ENCODE results near the gene GP2. TPM values are rescaled to one million over a fixed set of nuclear protein-coding genes. Genes with fewer than 3 reads are reported as not detected.
"Not testable (repeated sequence)": the region's sequence is repeated elsewhere in the genome, so short reads cannot be mapped to it uniquely, and the experiment has no call there.

GP2 gene
- polyA plus RNA-seq, 3 donors from 2014 or later, result not detected

DNA sequence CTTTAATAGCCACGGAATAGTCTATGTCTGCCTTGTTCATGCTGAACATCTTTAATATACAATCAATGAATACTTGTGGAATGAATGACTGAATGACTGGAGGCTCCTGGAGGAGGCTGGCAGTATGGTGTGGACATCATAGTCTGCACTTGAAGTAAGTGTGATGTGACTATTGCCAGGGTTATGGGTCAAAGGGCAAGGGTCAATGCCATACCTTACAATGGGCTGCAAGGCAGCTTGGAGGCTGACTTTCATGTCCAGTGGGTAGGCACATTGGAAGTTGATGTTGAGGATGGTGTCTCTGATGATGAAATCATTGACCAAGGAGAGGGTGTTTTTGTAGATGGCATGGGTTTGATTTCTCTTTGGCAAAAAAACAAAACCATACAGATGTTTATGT lies 7.9 kb downstream of the GP2 start:
- peaks cover 0 to 2% (median 0%) of the 10 kb centered on the region in 6 donors for H3K9me3 Mint-ChIP-seq
- no peak overlapping the region for H3K27ac Mint-ChIP-seq
- H3K4me3 Mint-ChIP-seq, result no peak overlapping the region
- H3K4me1 Mint-ChIP-seq, result no peaks in the 10 kb centered on the region
- DNase-seq, result no peak
- H3K36me3 Mint-ChIP-seq, result no peaks in the 10 kb centered on the region
- peaks cover 4 to 5% (median 5%) of the 10 kb centered on the region in 3 donors for H3K27me3 Mint-ChIP-seq (ENCODE audit: low read depth in 3 of 3)

DNA sequence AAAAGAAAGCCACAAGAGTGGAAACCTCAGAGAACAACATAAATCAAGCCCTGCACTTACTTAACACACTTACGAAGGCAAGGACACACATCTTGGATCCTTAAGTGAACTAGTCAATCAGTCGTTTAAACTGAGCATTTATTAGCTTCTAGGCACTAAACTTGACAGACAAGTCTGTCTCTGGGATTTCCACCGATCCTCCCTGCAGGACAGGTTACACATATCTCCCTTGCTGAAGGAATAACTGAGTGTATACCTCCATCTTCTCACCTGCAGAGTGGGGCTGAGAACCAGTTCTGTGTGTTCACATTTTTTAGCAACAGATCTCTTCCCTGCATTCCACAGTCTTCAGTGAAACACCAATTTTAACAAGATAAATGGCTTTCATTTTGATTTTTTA lies 8.9 kb downstream of the GP2 start:
- Mint-ChIP-seq H3K4me1 (no peaks in the 10 kb centered on the region), H3K27me3 (ENCODE audit: low read depth in 3 of 3) (peaks cover 4 to 5% (median 5%) of the 10 kb centered on the region in 3 donors), H3K9me3 (peaks cover 0 to 2% (median 0%) of the 10 kb centered on the region in 6 donors), H3K4me3 (no peak overlapping the region), H3K27ac (no peak overlapping the region), H3K36me3 (no peaks in the 10 kb centered on the region)
- DNase-seq, result no peak

DNA sequence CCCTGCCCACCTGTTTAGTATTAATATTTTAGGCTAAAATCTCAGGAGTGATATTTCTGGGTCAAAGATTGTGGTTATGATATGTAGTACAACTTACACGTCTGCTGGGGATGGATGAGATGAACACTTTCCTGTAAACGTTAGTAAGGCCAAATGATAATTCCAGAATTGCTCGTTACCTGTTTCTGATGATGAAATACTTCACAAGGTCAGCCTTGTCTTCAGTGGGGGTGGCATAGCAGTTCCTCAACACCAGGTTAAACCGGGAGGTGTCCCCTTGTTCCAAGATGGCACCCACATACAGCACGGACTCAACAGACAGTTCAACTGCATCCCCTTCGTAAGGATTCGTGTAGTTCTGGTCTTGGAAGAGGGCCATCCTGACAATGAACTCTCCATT lies 9.3 kb downstream of the GP2 start:
- Mint-ChIP-seq H3K4me3 (no peak overlapping the region), H3K27ac (no peak overlapping the region), H3K9me3 (peaks cover 0 to 2% (median 0%) of the 10 kb centered on the region in 6 donors), H3K36me3 (no peaks in the 10 kb centered on the region), H3K4me1 (no peaks in the 10 kb centered on the region), H3K27me3 (ENCODE audit: low read depth in 3 of 3) (peaks cover 4 to 5% (median 5%) of the 10 kb centered on the region in 3 donors)
- no peak for DNase-seq

DNA sequence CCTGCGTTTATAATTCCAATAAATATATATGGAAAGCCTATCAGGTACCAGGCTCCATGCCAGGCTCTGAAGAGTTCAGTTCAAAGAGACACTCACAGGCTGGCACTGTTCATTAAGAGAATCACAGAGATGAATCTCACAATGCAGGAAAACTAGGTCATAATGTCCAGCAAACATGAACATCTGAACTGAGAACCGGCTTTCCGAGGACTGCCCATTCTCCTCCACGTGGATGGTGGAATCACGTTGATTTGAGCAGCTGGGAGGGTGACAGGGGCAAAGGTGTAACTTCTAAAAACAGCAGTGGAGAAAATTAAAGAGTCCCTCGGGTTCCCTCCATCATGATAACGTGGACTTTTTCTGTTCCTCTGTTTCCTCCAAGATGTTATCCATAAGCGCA lies 10.2 kb downstream of the GP2 start:
- Mint-ChIP-seq H3K4me3 (no peak overlapping the region), H3K4me1 (no peaks in the 10 kb centered on the region), H3K36me3 (no peaks in the 10 kb centered on the region), H3K9me3 (peaks cover 0 to 2% (median 0%) of the 10 kb centered on the region in 6 donors), H3K27me3 (ENCODE audit: low read depth in 3 of 3) (peaks cover 3 to 5% (median 4%) of the 10 kb centered on the region in 3 donors), H3K27ac (no peak overlapping the region)
- DNase-seq, result no peak

DNA sequence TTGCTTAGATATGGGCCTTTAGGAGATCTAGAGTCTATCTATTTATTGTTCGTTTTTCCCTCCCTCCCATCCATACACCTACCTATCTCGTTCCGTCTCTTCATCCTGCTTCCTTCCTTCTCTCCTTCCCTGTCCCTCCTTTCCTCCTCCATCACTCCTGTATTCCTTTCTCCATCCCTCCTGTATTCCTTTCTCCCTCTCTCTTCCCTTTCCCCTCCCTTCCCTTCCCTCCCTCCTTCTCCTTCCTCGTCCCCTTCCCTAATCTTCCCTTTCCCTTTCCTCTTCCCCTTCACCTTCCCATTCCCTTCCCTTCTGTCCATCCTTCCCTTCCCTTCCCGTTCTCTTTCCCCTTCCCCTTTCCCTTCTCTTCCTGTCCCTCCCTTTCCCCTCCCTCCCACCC lies 10.6 kb downstream of the GP2 start:
- Mint-ChIP-seq H3K27me3 (ENCODE audit: low read depth in 3 of 3) (peaks cover 3 to 4% (median 4%) of the 10 kb centered on the region in 3 donors), H3K4me3 (no peak overlapping the region), H3K4me1 (no peaks in the 10 kb centered on the region), H3K36me3 (no peaks in the 10 kb centered on the region), H3K9me3 (peaks cover 0 to 2% (median 0%) of the 10 kb centered on the region in 6 donors), H3K27ac (no peak overlapping the region)
- no peak for DNase-seq

DNA sequence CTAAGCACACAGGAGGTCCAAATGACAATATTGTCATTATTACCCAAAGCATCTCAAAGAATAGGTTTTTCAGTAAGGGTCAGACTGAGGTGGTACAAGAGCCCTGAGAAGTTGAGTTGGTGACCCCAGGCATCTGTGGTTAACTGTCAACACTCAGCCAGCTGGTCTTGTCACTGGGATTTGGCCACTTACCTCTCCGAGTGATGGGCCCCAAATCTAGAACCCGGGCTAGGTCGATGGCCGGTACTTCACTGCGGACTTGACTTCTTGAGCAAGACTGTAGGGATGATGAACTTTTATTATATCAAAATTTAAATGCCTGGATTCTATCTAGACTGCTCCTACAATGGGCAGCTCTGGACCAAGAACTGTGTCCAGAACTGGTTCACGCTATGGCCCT lies 11.5 kb downstream of the GP2 start:
- Mint-ChIP-seq H3K36me3 (no peaks in the 10 kb centered on the region), H3K4me3 (no peak overlapping the region), H3K27ac (no peak overlapping the region), H3K4me1 (no peaks in the 10 kb centered on the region), H3K9me3 (no peaks in the 10 kb centered on the region), H3K27me3 (ENCODE audit: low read depth in 3 of 3) (peaks cover 0 to 4% (median 4%) of the 10 kb centered on the region in 3 donors)
- no peak for DNase-seq

DNA sequence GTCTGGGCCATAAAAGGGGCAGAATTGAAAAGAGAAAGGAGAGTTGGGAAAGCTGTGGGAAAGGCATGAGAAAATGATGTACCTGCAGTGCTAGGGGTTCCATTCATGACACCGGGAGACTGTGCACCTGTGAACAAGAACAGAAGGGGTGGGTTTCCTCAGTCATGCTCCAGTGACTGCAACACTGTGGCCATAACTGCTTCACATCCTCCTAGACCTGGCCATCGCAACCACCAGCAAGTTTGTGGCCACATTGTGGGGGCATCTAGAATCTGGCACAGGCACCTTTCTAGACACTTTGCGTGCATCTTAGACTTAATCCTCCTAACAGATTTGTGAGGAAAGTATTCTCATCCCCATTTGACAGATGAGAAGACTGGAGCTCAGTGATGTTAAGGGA lies 12.7 kb downstream of the GP2 start:
- no peak overlapping the region for H3K4me3 Mint-ChIP-seq
- H3K36me3 Mint-ChIP-seq, result no peaks in the 10 kb centered on the region
- DNase-seq, result no peak
- no peaks in the 10 kb centered on the region for H3K9me3 Mint-ChIP-seq
- peaks cover 0 to 4% (median 3%) of the 10 kb centered on the region in 3 donors for H3K27me3 Mint-ChIP-seq (ENCODE audit: low read depth in 3 of 3)
- no peaks in the 10 kb centered on the region for H3K4me1 Mint-ChIP-seq
- no peak overlapping the region for H3K27ac Mint-ChIP-seq

DNA sequence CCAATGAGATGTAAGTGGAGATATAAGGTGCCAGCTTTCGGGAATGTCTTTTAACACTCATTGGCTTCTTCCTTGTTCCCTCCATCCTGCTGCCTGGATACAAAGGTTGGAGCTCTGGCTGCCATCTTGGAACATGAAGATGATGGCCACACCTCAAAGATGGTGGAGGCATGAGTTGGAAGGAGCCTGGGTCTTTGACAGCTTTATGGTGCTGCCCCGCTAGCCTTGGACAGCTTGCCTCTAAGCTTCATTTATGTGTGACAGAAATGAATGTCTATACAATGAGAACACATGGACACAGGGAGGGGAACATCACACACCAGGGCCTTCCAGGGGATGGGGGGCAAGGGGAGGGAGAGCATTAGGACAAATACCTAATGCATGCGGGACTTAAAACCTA lies 13.6 kb downstream of the GP2 start:
- H3K4me3 Mint-ChIP-seq, result no peak overlapping the region
- H3K27me3 Mint-ChIP-seq (ENCODE audit: low read depth in 3 of 3), result peaks cover 0 to 3% (median 0%) of the 10 kb centered on the region in 3 donors
- H3K27ac Mint-ChIP-seq, result no peak overlapping the region
- no peaks in the 10 kb centered on the region for H3K36me3 Mint-ChIP-seq
- no peaks in the 10 kb centered on the region for H3K9me3 Mint-ChIP-seq
- DNase-seq, result no peak
- H3K4me1 Mint-ChIP-seq, result no peaks in the 10 kb centered on the region

DNA sequence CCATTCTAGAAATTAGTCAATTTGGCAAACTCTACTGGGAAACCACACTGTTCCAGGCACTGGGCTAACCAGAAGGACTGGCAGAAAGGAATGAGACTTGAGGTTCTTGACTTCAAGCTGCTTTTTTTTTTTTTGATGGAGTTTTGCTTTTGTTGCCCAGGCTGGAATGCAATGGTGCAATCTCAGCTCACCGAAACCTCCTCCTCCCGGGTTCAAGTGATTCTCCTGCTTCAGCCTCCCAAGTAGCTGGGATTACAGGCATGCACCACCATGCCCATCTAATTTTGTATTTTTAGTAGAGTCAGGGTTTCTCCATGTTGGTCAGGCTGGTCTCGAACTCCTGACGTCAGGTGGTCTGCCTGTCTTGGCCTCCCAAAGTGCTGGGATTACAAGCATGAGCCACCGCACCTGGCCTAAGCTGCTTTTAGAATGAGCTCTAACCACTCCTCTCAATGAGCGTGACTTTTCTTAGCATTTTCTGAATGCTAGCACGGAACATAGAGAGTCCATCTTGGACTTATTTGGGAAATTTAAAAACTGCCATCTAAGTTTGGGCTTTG lies 14.7 kb downstream of the GP2 start:
- not testable (repeated sequence) for H3K27me3 Mint-ChIP-seq (ENCODE audit: low read depth in 3 of 3); H3K4me1 Mint-ChIP-seq

DNA sequence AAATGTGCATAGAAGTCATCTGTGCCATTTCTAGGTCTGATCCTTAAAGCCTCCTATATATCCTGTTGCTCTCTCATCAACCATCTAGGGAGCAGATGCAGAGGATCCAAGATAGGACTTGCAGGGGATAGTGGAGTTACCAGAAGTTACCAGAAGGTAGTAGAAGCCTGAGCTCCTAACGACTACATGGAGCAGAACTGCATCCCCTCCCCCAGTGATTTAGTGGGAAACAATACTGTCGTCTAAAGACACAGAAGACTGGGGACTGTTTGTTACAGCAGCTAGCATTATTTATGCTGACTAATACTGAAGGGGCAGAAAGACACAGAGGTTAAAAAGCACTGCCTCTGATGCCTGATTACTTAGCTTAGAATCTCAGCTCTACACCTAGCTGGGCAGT lies 15.8 kb downstream of the GP2 start:
- Mint-ChIP-seq H3K27me3 (ENCODE audit: low read depth in 3 of 3) (no peaks in the 10 kb centered on the region), H3K4me1 (no peaks in the 10 kb centered on the region), H3K27ac (no peak overlapping the region), H3K9me3 (no peaks in the 10 kb centered on the region), H3K4me3 (no peak overlapping the region), H3K36me3 (no peaks in the 10 kb centered on the region)
- no peak for DNase-seq

More for the DNA sequence above, 14.7 kb downstream of the GP2 start:
- not testable (repeated sequence) for H3K4me3 Mint-ChIP-seq, H3K36me3 Mint-ChIP-seq, H3K9me3 Mint-ChIP-seq, DNase-seq, H3K27ac Mint-ChIP-seq

DNA sequence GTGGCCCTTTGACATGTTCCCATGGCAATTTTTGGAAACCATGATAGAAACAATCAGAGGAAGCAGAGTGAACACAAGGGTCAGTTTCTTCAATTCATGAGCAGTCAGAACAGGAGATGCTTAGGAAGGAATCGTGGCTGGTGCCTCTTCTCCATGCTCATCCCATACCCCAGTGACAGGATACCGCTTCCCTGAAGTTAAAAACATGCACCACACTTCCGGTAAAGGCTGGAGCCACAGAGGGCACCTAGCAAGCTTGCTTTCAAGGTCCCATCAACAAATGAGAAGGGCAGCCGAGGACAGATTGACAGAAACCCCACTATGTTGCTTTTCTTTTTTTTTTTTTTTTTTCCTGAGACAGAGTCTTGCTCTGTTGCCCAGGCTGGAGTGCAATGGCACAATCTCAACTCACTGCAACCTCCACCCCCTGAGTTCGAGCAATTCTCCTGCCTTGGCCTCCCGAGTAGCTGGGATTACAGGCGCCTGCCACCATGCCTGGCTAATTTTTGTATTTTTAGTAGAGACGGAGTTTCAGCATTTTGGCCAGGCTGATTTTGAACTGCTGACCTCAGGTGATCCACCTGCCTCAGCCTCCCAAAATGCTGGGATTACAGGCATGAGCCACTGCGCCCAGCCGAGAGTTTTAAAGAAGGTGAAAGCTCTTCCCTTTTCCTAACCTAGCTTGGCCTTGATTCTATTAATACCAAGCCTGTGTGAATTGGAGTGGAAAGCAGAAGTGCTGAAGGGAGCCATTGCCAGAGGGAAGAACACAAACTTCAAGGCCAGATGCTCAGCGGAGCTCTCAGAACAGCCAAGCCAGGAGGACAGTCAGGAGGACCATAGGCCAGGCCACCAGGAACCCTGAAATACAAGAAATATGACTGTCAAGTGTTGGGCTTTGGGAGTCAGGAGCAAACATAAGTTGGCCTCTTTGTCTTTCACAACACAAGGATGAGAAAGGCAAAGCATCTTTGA lies 16.6 kb downstream of the GP2 start:
- no peaks in the 10 kb centered on the region for H3K9me3 Mint-ChIP-seq
- H3K27ac Mint-ChIP-seq, result no peak overlapping the region
- DNase-seq, result no peak
- no peaks in the 10 kb centered on the region for H3K36me3 Mint-ChIP-seq
- no peaks in the 10 kb centered on the region for H3K4me1 Mint-ChIP-seq
- H3K27me3 Mint-ChIP-seq (ENCODE audit: low read depth in 3 of 3), result no peaks in the 10 kb centered on the region
- H3K4me3 Mint-ChIP-seq, result no peak overlapping the region

DNA sequence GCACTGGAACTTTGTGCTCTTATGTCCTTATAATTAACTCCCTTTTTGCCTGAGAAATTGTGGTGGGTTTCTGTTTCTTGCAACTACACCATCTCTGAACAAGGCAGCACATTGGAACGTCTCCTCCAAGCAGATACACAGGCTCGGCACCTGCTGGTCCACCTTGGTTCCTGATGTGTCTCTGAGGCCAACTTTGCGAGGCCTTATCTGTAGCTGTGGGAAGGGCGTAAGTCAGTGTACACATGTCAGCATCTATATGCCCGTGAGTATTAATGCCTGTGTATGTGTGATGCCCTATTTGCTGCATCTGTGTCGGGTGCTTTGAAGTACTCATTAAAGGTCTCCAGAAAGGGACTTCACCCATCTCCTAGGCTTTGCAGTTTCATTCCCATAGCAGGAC lies 17.5 kb downstream of the GP2 start:
- H3K27me3 Mint-ChIP-seq (ENCODE audit: low read depth in 3 of 3), result no peaks in the 10 kb centered on the region
- no peak overlapping the region for H3K27ac Mint-ChIP-seq
- H3K9me3 Mint-ChIP-seq, result no peaks in the 10 kb centered on the region
- H3K4me3 Mint-ChIP-seq, result no peak overlapping the region
- no peaks in the 10 kb centered on the region for H3K36me3 Mint-ChIP-seq
- DNase-seq, result no peak
- no peaks in the 10 kb centered on the region for H3K4me1 Mint-ChIP-seq

DNA sequence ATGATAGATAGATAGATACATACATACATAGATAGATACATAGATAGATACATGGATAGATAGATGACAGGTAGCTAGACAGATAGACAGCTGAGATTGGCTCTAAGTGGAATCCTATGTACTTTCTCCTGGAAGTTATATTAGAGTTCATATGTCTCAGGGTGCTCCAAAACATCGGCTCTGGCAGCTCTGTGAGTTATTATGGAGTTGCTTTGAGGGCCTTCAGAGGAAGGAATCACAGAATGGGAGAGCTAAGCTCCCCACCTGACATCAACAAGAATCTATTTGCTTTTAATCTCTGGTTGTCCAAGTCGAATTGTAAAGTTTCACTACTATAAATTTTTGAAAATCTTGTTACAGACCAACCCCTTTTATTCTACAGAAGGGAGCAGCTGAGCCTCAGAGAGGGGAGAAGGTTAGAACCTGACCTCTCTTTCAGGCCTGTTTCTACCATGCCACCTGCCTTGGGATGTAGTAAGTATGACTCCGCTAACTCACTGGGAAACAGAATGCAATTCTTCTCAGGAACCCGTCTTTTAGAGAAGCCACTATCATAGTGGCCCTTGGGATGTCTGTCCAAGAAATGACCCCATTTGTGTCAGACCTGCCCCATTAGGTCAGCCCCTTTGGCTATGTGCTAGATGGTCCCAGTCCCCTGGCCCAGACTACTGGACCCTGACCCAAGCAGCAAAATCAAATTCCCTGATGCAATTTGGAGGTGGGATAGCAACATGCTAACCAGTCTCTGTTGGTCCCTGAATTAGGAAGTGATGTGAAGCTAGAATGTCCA lies 18.3 kb downstream of the GP2 start:
- Mint-ChIP-seq H3K4me1 (no peaks in the 10 kb centered on the region), H3K36me3 (no peaks in the 10 kb centered on the region), H3K27me3 (ENCODE audit: low read depth in 3 of 3) (no peaks in the 10 kb centered on the region), H3K4me3 (no peak overlapping the region), H3K27ac (no peak overlapping the region), H3K9me3 (no peaks in the 10 kb centered on the region)
- DNase-seq, result no peak

DNA sequence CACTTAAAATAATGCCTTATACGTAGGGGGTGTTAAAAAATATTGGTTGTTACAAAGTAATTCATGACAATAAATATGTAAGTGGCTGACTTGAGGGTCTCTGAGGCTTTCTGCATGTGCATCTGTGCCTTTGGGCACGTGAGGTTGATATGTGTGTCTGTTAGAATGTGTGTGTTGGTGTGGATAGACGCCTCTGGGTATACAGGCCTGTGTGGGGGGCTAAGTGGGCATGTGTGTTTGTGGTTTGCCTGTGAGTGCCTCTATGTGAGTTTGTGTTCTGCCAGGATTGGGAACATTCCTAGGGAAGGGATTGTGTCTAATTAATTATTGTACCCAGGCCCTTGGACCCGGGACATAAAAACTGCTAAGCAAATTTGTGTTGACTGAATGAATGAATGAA lies 19.0 kb downstream of the GP2 start:
- H3K4me1 Mint-ChIP-seq, result no peaks in the 10 kb centered on the region
- no peak for DNase-seq
- peaks cover 0 to 4% (median 0%) of the 10 kb centered on the region in 3 donors for H3K27me3 Mint-ChIP-seq (ENCODE audit: low read depth in 3 of 3)
- no peak overlapping the region for H3K4me3 Mint-ChIP-seq
- H3K36me3 Mint-ChIP-seq, result no peaks in the 10 kb centered on the region
- no peaks in the 10 kb centered on the region for H3K9me3 Mint-ChIP-seq
- no peak overlapping the region for H3K27ac Mint-ChIP-seq
